K562 (cell line): Measurements from ENCODE around the gene NXPH4. TPM values are rescaled to one million over a fixed set of nuclear protein-coding genes. Genes with fewer than 3 reads are reported as not detected.

Experiments
- ARID2 ChIP-seq: fragments of 450-650 bp; IDR thresholded peaks from 2 replicates; pipeline ENCODE4 v1.6.1; 2017; ENCODE audit warnings: antibody characterized with exemption, mild to moderate bottlenecking
- ATF7 ChIP-seq: fragments of 450-650 bp; IDR thresholded peaks from 2 replicates; pipeline ENCODE4 v1.7.1; 2014; ENCODE audit warnings: mild to moderate bottlenecking, moderate library complexity
- BRCA1 ChIP-seq, 2 experiments: fragments of 450-650 bp in 1 of 2; sonication (generic) in 1 of 2; formaldehyde crosslinking in 1 of 2; IDR thresholded peaks; 2 replicates each; pipeline versions ENCODE4 v1.5.0 to v1.6.1; 2017 to 2020; ENCODE audit warnings: mild to moderate bottlenecking in 1 of 2, missing genetic modification reagents in 1 of 2
- CAMTA2 ChIP-seq: fragments of 250-450 bp; sonication (Bioruptor Pico); conservative IDR thresholded peaks from 2 replicates; pipeline ENCODE4 v1.5.1; 2022
- CBFB ChIP-seq: sonication (generic); formaldehyde crosslinking; IDR thresholded peaks from 2 replicates; pipeline ENCODE4 v1.4.0; 2020; ENCODE audit warnings: mild to moderate bottlenecking, missing genetic modification reagents
- CEBPB ChIP-seq: fragments of 450-650 bp; IDR thresholded peaks from 2 replicates; pipeline ENCODE4 v1.6.1; 2016; ENCODE audit warnings: missing genetic modification characterization, missing compliant biosample characterization
- CHD4 ChIP-seq: fragments of 200-600 bp; sonication (generic); IDR thresholded peaks from 3 replicates; pipeline ENCODE4 v1.6.1; 2012; ENCODE audit warnings: low read depth, mild to moderate bottlenecking, mixed read lengths, low read length, inconsistent platforms; ENCODE audit not compliant: insufficient read depth, insufficient replicate concordance, poor library complexity, severe bottlenecking
- CREBBP ChIP-seq: IDR thresholded peaks from one replicate; pipeline ENCODE4 v1.6.1; 2012; ENCODE audit warnings: low read depth, mild to moderate bottlenecking, control low read depth, inconsistent platforms, low read length
- CXXC5 ChIP-seq: fragments of 250-450 bp; sonication (Bioruptor Pico); IDR thresholded peaks from 2 replicates; pipeline ENCODE4 v1.8.0; 2022; ENCODE audit warnings: inconsistent platforms, mild to moderate bottlenecking, moderate library complexity
- GTF2B ChIP-seq: IDR thresholded peaks from 2 replicates; pipeline ENCODE4 v1.6.1; 2011; ENCODE audit not compliant: insufficient read length; ENCODE audit errors: extremely low read depth
- HOMEZ ChIP-seq: fragments of 250-450 bp; sonication (Bioruptor Pico); IDR thresholded peaks from 2 replicates; pipeline ENCODE4 v1.4.0; 2020; ENCODE audit warnings: mild to moderate bottlenecking, moderate library complexity
- LCOR ChIP-seq: sonication (generic); formaldehyde crosslinking; IDR thresholded peaks from 2 replicates; pipeline ENCODE4 v1.8.0; 2022; ENCODE audit warnings: mild to moderate bottlenecking, missing genetic modification reagents
- NCOA6 ChIP-seq: fragments of 450-650 bp; IDR thresholded peaks from 2 replicates; pipeline ENCODE4 v1.6.1; 2017; ENCODE audit warnings: mild to moderate bottlenecking
- POLR2B ChIP-seq: fragments of 450-650 bp; IDR thresholded peaks from 2 replicates; pipeline ENCODE4 v1.6.1; 2018; ENCODE audit warnings: low read depth; ENCODE audit not compliant: partially characterized antibody
- PRMT5 ChIP-seq: sonication (generic); formaldehyde crosslinking; IDR thresholded peaks from 2 replicates; pipeline ENCODE4 v1.5.0; 2020; ENCODE audit warnings: missing genetic modification reagents
- RBM25 ChIP-seq: fragments of 200-400 bp; formaldehyde crosslinking; IDR thresholded peaks from 2 replicates; pipeline ENCODE4 v1.6.1; 2018; ENCODE audit warnings: low read length, low read depth, moderate library complexity; ENCODE audit not compliant: severe bottlenecking
- TCF3 ChIP-seq: sonication (generic); formaldehyde crosslinking; IDR thresholded peaks from 2 replicates; pipeline ENCODE4 v1.4.0; 2020; ENCODE audit warnings: mild to moderate bottlenecking, missing genetic modification reagents
- U2AF1 ChIP-seq: fragments of 200-400 bp; formaldehyde crosslinking; optimal IDR thresholded peaks from 2 replicates; pipeline ENCODE3; 2017; ENCODE audit warnings: mild to moderate bottlenecking, low read depth, low read length, moderate library complexity
- ZBTB7A ChIP-seq: IDR thresholded peaks from 2 replicates; pipeline ENCODE4 v1.6.1; 2011; ENCODE audit warnings: low read depth, mild to moderate bottlenecking, low read length, moderate library complexity, borderline replicate concordance; ENCODE audit not compliant: control insufficient read depth
- ZKSCAN3 ChIP-seq: fragments of 250-450 bp; sonication (Bioruptor Pico); IDR thresholded peaks from 2 replicates; pipeline ENCODE4 v1.4.0; 2020
- ZMIZ1 ChIP-seq, 2 experiments: fragments of 150-350 bp in 1 of 2; IDR thresholded peaks; 2 replicates each; pipeline ENCODE4 v1.6.1; 2012 to 2016; ENCODE audit warnings: low read depth in 2 of 2, low read length in 2 of 2, mild to moderate bottlenecking in 1 of 2, moderate library complexity in 1 of 2
- ZNF197 ChIP-seq: fragments of 200-800 bp; sonication (Bioruptor generic); IDR thresholded peaks from 2 replicates; pipeline ENCODE4 v1.6.1; 2016; ENCODE audit warnings: low read depth, missing genetic modification characterization, missing compliant biosample characterization
- ZNF717 ChIP-seq: fragments of 250-450 bp; sonication (Bioruptor Pico); IDR thresholded peaks from 2 replicates; pipeline ENCODE4 v1.5.0; 2021
- ZNF79 ChIP-seq: fragments of 250-450 bp; sonication (Bioruptor Pico); IDR thresholded peaks from 2 replicates; pipeline ENCODE4 v1.4.0; 2020; ENCODE audit warnings: low read depth, mild to moderate bottlenecking, moderate library complexity
- polyA plus RNA-seq, 8 experiments: library from polyadenylated mRNA; depleted of rRNA in 4 of 8; stranded (reverse) in 5 of 8; unstranded in 3 of 8; fragments of >200 nt; fragmentation: Nextera tagmentation in 2 of 8; fragmentation: Illumina TruSeq in 1 of 8; extraction: Ambion mirVana in 2 of 8; extraction: Trizol in 1 of 8; gene quantifications; 2 replicates each; pipeline versions ENCODE4 v1.2.1 to v1.2.3, GENCODE V29; 2011 to 2014; ENCODE audit warnings: inconsistent platforms in 1 of 8, missing spikeins in 1 of 8
- total RNA-seq, 7 experiments: library from RNA; depleted of rRNA in 6 of 7; stranded (reverse); fragments of >200 nt in 6 of 7; fragmentation: Illumina TruSeq in 2 of 7; extraction: Trizol in 2 of 7; gene quantifications; 2 replicates each; pipeline versions ENCODE4 v1.2.1 to v1.2.3, GENCODE V29; 2011 to 2021; ENCODE audit warnings: low replicate concordance in 1 of 7

The NXPH4 gene
- total and polyA plus RNA-seq, 9 of the 15 experiments (the other 6 are each of a cell fraction or from before 2014, with no cell fraction given), result 0.49 to 2.7 (median 1.1) TPM; not detected in 4

- TF ChIP-seq ZMIZ1 (IDR thresholded peaks at IDR 0.05; ENCODE audit: low read depth in 2 of 2, low read length in 2 of 2), result no peak
- TF ChIP-seq CEBPB (tag), result no peak
- TF ChIP-seq ATF7, result peak; percentile 63; the same call in 1 of the 2 replicates
- no peak for TF ChIP-seq HOMEZ
- no peak for TF ChIP-seq RBM25
- no peak; the same call in 1 of the 2 replicates for TF ChIP-seq ARID2
- TF ChIP-seq TCF3 (CRISPR knock-in tag), result 0 out of 2 replicates have a peak, but pooled peaks have one; percentile 16
- no peak for TF ChIP-seq ZNF79 (CRISPR knock-in tag)
- TF ChIP-seq POLR2B, result no peak
- peak; percentile 61 for TF ChIP-seq CXXC5 (CRISPR knock-in tag)
- TF ChIP-seq ZNF197 (CRISPR knock-in tag), result no peak
- TF ChIP-seq CBFB, result no peak
- peak; percentile 70; the same call in 1 of the 2 replicates for TF ChIP-seq ZBTB7A
- no peak for TF ChIP-seq U2AF1
- no peak for TF ChIP-seq ZNF717 (CRISPR knock-in tag)
- no peak for TF ChIP-seq BRCA1 (IDR thresholded peaks at IDR 0.05)
- no peak for TF ChIP-seq BRCA1 (CRISPR knock-in tag; IDR thresholded peaks at IDR 0.05)
- TF ChIP-seq CREBBP, result no peak
- TF ChIP-seq CAMTA2 (CRISPR knock-in tag), result no peak
- TF ChIP-seq ZKSCAN3 (CRISPR knock-in tag), result no peak
- TF ChIP-seq NCOA6, result no peak
- TF ChIP-seq GTF2B, result no peak
- TF ChIP-seq LCOR (CRISPR knock-in tag), result peak; percentile 79
- no peak for TF ChIP-seq CHD4
- no peak for TF ChIP-seq PRMT5 (CRISPR knock-in tag)
Observed at GRCh38 chr12:57238854-57239554, 22.4 kb downstream of the NXPH4 start (continued).
